Esophagus muscularis mucosa (tissue), 4 donors: ENCODE data around the gene INIP. TPM values are rescaled to one million over a fixed set of nuclear protein-coding genes. Genes with fewer than 3 reads are reported as not detected.
A peak's percentile ranks its signal among the peaks of the same experiment; 100 is the strongest.

Experiments
- DNase-seq: peaks from one replicate; pipeline ENCODE4 v3.0.0-alpha.2; 2017; ENCODE audit errors: extremely low spot score
- H3K27ac ChIP-seq, 4 donors: fragments of 200-600 bp; sonication (generic); replicated peaks in 1 of 4; 1 replicate in 3 of 4; 2 replicates in 1 of 4; pipeline ENCODE4 v1.5.1; 2016 to 2019; ENCODE audit warnings: mild to moderate bottlenecking in 1 of 4
- H3K27me3 ChIP-seq, 4 donors: fragments of 200-600 bp; sonication (generic); one replicate each; pipeline versions ENCODE4 v1.5.1 to v1.6.0; 2016 to 2019
- H3K36me3 ChIP-seq, 4 donors: fragments of 200-600 bp; sonication (generic); one replicate each; pipeline ENCODE4 v1.5.1; 2016 to 2019
- H3K4me1 ChIP-seq, 4 donors: fragments of 200-600 bp; sonication (generic); one replicate each; pipeline ENCODE4 v1.5.1; 2016 to 2019
- H3K4me3 ChIP-seq, 4 donors: fragments of 200-600 bp; sonication (generic); 1 replicate in 2 of 4; 2 replicates in 2 of 4; pipeline ENCODE4 v1.5.1; 2016 to 2019; ENCODE audit warnings: mild to moderate bottlenecking in 4 of 4, moderate library complexity in 1 of 4
- H3K9me3 ChIP-seq, 4 donors: fragments of 200-600 bp; sonication (generic); 1 replicate in 3 of 4; 2 replicates in 1 of 4; pipeline ENCODE4 v1.5.1; 2016 to 2019
- EP300 ChIP-seq: sonication (generic); formaldehyde crosslinking; IDR thresholded peaks from one replicate; pipeline ENCODE4 v1.6.1; 2017; ENCODE audit warnings: antibody characterized with exemption
- POLR2A ChIP-seq: fragments of 450-650 bp; IDR thresholded peaks from one replicate; pipeline ENCODE4 v1.6.1; 2017; ENCODE audit warnings: antibody characterized with exemption, moderate library complexity, mild to moderate bottlenecking, low read depth
- POLR2AphosphoS5 ChIP-seq, 2 donors: sonication (generic); formaldehyde crosslinking; IDR thresholded peaks; one replicate each; pipeline ENCODE4 v1.6.1; 2017; ENCODE audit warnings: antibody characterized with exemption in 2 of 2
- WGBS: methylation state at CpG from one replicate; pipeline ENCODE4 v1.1.5; 2018; 5-methylcytosine and 5-hydroxymethylcytosine counted together
- intact Hi-C: fragments of 100-400 bp; cut with DNase I; formaldehyde crosslinking; loops from one replicate; pipeline ENCODE4 v1.15.1; 2023
- total RNA-seq, 4 donors: library from RNA; depleted of rRNA; stranded (reverse); fragments of >200 nt; gene quantifications; one replicate each; pipeline versions ENCODE4 v1.1.0 to v1.2.1, GENCODE V29; 2016
- TF ChIP-seq, protein P1 (sequence below), 3 experiments: fragments of 200-600 bp in 2 of 3; fragments of 450-650 bp in 1 of 3; sonication (generic) in 2 of 3; IDR thresholded peaks; one replicate each; pipeline ENCODE4 v1.5.1; 2017 to 2019; ENCODE audit warnings: antibody characterized with exemption in 3 of 3, mild to moderate bottlenecking in 2 of 3, moderate library complexity in 1 of 3

Gene INIP
- total RNA-seq: 10 to 100 TPM; 10.9 to 15.8 (median 11.9) TPM

- TF ChIP-seq POLR2AphosphoS5 (IDR thresholded peaks at IDR 0.05) (peak; percentile 90 to 92), POLR2A (no peak), EP300 (no peak)
- peak; percentile 98 for DNase-seq
- peak within 1 kb of the TSS; percentile 70 to 96 (median 83) for H3K4me3 ChIP-seq
- H3K27ac ChIP-seq: peak within 1 kb of the TSS; percentile 83 to 93 (median 90)
- no peaks in the 10 kb centered on the region for H3K27me3 ChIP-seq
- 2% methylated on average over 28 of the region's 51 CpGs for WGBS
- intact Hi-C loops: loop anchor here (2.0 to 5.0 kb wide), 4 partner anchors 29 to 340 kb away; no protein-coding TSS in a partner anchor
- H3K4me1 ChIP-seq: peaks cover 14 to 22% (median 15%) of the 10 kb centered on the region in 4 donors
- peaks cover 0 to 23% (median 0%) of the 10 kb centered on the region in 4 donors for H3K36me3 ChIP-seq
- H3K9me3 ChIP-seq: no peaks in the 10 kb centered on the region
These were observed at the start of gene INIP for GRCh38 chr9:112717661-112718331. Gene INIP (minus strand): TSS chr9:112718117. CDS start chr9:112716485, 1,632 bp downstream.

- Histone ChIP-seq H3K36me3 (peaks cover 0 to 5% (median 0%) of the 10 kb centered on the region in 4 donors), H3K27ac (no peak overlapping the region), H3K4me1 (no peaks in the 10 kb centered on the region), H3K27me3 (no peaks in the 10 kb centered on the region), H3K9me3 (peaks cover 0 to 7% (median 0%) of the 10 kb centered on the region in 4 donors), H3K4me3 (no peak overlapping the region)
- no peak for DNase-seq
- intact Hi-C loops: no loop called here
- TF ChIP-seq POLR2A (no peak), POLR2AphosphoS5 (IDR thresholded peaks at IDR 0.05) (no peak)
- TF ChIP-seq, protein P1, sequence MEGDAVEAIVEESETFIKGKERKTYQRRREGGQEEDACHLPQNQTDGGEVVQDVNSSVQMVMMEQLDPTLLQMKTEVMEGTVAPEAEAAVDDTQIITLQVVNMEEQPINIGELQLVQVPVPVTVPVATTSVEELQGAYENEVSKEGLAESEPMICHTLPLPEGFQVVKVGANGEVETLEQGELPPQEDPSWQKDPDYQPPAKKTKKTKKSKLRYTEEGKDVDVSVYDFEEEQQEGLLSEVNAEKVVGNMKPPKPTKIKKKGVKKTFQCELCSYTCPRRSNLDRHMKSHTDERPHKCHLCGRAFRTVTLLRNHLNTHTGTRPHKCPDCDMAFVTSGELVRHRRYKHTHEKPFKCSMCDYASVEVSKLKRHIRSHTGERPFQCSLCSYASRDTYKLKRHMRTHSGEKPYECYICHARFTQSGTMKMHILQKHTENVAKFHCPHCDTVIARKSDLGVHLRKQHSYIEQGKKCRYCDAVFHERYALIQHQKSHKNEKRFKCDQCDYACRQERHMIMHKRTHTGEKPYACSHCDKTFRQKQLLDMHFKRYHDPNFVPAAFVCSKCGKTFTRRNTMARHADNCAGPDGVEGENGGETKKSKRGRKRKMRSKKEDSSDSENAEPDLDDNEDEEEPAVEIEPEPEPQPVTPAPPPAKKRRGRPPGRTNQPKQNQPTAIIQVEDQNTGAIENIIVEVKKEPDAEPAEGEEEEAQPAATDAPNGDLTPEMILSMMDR (IDR thresholded peaks at IDR 0.05): no peak
- 71% methylated on average over 1 of the region's 1 CpG for WGBS
These were observed 47.4 kb upstream of the INIP start for GRCh38 chr9:112765281-112765680.

DNA sequence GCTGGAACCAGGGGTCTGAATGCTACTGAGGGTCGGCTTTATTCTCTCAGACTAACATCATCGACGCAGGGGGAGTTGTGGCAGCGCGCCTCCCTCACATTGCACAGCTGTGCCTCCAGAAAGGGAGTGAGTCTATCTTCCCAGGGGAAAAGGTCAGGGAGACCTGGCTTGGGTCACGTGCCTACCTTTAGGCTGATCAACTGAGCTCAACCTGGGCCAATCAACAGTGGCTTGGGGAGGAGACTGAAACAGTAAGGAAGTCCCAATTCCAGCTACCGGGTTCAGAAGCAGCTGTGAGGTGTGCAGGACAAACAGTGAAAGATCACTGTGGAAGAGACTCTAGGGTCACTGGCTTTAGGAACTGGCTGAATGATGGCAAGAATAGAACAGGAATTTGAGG lies 46.9 kb upstream of the INIP start:
- peaks cover 0 to 7% (median 0%) of the 10 kb centered on the region in 4 donors for H3K9me3 ChIP-seq
- TF ChIP-seq POLR2AphosphoS5 (IDR thresholded peaks at IDR 0.05) (no peak), POLR2A (no peak), EP300 (no peak)
- TF ChIP-seq, protein P1 (IDR thresholded peaks at IDR 0.05): no peak
- DNase-seq: no peak
- no peak overlapping the region for H3K4me3 ChIP-seq
- peaks cover 0 to 5% (median 0%) of the 10 kb centered on the region in 4 donors for H3K36me3 ChIP-seq
- no peaks in the 10 kb centered on the region for H3K27me3 ChIP-seq
- WGBS: 79% methylated on average over 7 of the region's 7 CpGs
- H3K4me1 ChIP-seq: no peaks in the 10 kb centered on the region
- intact Hi-C loops: no loop called here
- H3K27ac ChIP-seq: no peak overlapping the region

GRCh38 chr9:112764344-112764743 lies 46.4 kb upstream of the INIP start:
- no peak for DNase-seq
- no peak overlapping the region for H3K4me3 ChIP-seq
- 71% methylated on average over 5 of the region's 5 CpGs for WGBS

More at GRCh38 chr9:112764344-112764743, 46.4 kb upstream of the INIP start:
- H3K9me3 ChIP-seq: peaks cover 0 to 7% (median 0%) of the 10 kb centered on the region in 4 donors
- TF ChIP-seq POLR2A (no peak), POLR2AphosphoS5 (IDR thresholded peaks at IDR 0.05) (no peak), EP300 (no peak)
- TF ChIP-seq, protein P1 (IDR thresholded peaks at IDR 0.05): no peak
- intact Hi-C loops: no loop called here
- H3K4me1 ChIP-seq: no peaks in the 10 kb centered on the region
- H3K36me3 ChIP-seq: peaks cover 0 to 5% (median 0%) of the 10 kb centered on the region in 4 donors
- no peak overlapping the region for H3K27ac ChIP-seq
- H3K27me3 ChIP-seq: no peaks in the 10 kb centered on the region
